T-cell (primary cell): ENCODE data around the gene SCLY. TPM values are rescaled to one million over a fixed set of nuclear protein-coding genes. Genes with fewer than 3 reads are reported as not detected.

Source experiments
- ATAC-seq, 4 experiments: fragments of 200-7000 bp in 3 of 4; fragments of 150-1000 bp in 1 of 4; cut with Tn5 transposase; replicated peaks in 1 of 4; 1 replicate in 3 of 4; 2 replicates in 1 of 4; pipeline ENCODE4 v1.10.0; 2021; ENCODE audit warnings: moderate library complexity in 3 of 4, mild to moderate bottlenecking in 2 of 4, moderate number of reproducible peaks in 1 of 4
- CTCF ChIA-PET, 2 donors: fragments of 300-600 bp; sonication (Branson Sonifier 250); formaldehyde crosslinking; loops; one replicate each; lab custom pipeline; 2022; ENCODE audit warnings: antibody characterized with exemption in 2 of 2; lab: Charles Lee
- POLR2A ChIA-PET, 2 donors: fragments of 300-600 bp; sonication (Branson Sonifier 250); formaldehyde crosslinking; loops; one replicate each; lab custom pipeline; 2022; ENCODE audit warnings: antibody characterized with exemption in 2 of 2; lab: Charles Lee
- DNase-seq, 35 experiments: peaks; one replicate each; pipeline versions ENCODE4 v3.0.0 to v3.0.0-alpha.2; 2013 to 2023
- H3K27ac ChIP-seq: one replicate; pipeline ENCODE4 v1.5.1; 2013; ENCODE audit warnings: low read length
- H3K27me3 ChIP-seq, 2 experiments: replicated peaks in 1 of 2; 1 replicate in 1 of 2; 2 replicates in 1 of 2; pipeline versions ENCODE4 v1.6.1 to v1.7.0; 2013; ENCODE audit warnings: low read length in 1 of 2, mixed read lengths in 1 of 2; ENCODE audit not compliant: control insufficient read depth in 2 of 2, insufficient read depth in 2 of 2; ENCODE audit errors: extremely low read depth in 1 of 2
- H3K36me3 ChIP-seq, 2 donors: 1 replicate in 1 of 2; 2 replicates in 1 of 2; pipeline versions ENCODE4 v1.6.1 to v1.7.0; 2013; ENCODE audit warnings: low read length in 1 of 2; ENCODE audit not compliant: control insufficient read depth in 2 of 2, insufficient read depth in 1 of 2; ENCODE audit errors: extremely low read depth in 1 of 2
- H3K4me1 ChIP-seq, 2 experiments: 1 replicate in 1 of 2; 2 replicates in 1 of 2; pipeline versions ENCODE4 v1.6.1 to v1.7.0; 2013; ENCODE audit warnings: low read length in 2 of 2, mixed read lengths in 1 of 2; ENCODE audit not compliant: insufficient read depth in 2 of 2, control insufficient read depth in 1 of 2; ENCODE audit errors: extremely low read depth in 1 of 2
- H3K4me3 ChIP-seq, 2 donors: 1 replicate in 1 of 2; 2 replicates in 1 of 2; pipeline versions ENCODE4 v1.5.1 to v1.7.0; 2013; ENCODE audit warnings: mild to moderate bottlenecking in 2 of 2, low read length in 1 of 2, moderate library complexity in 1 of 2; ENCODE audit not compliant: control insufficient read depth in 1 of 2; ENCODE audit errors: extremely low read depth in 1 of 2
- H3K9me3 ChIP-seq: 2 replicates; pipeline ENCODE4 v1.7.0; 2013
- H3K27ac Mint-ChIP-seq, 2 donors: one replicate each; pipeline ENCODE4 v1.8.0; 2020 to 2021; ENCODE audit warnings: mild to moderate bottlenecking in 2 of 2, mixed read lengths in 2 of 2
- H3K27me3 Mint-ChIP-seq, 2 donors: one replicate each; pipeline ENCODE4 v1.8.0; 2021 to 2022; ENCODE audit warnings: mixed read lengths in 2 of 2
- H3K36me3 Mint-ChIP-seq: one replicate; pipeline ENCODE4 v1.8.0; 2021; ENCODE audit warnings: mixed read lengths
- H3K4me1 Mint-ChIP-seq, 3 donors: one replicate each; pipeline ENCODE4 v1.8.0; 2020 to 2022; ENCODE audit warnings: mixed read lengths in 3 of 3, mild to moderate bottlenecking in 1 of 3
- H3K4me3 Mint-ChIP-seq, 3 donors: one replicate each; pipeline ENCODE4 v1.8.0; 2020 to 2022; ENCODE audit warnings: mild to moderate bottlenecking in 3 of 3, mixed read lengths in 3 of 3, moderate library complexity in 3 of 3
- H3K9me3 Mint-ChIP-seq, 3 donors: one replicate each; pipeline ENCODE4 v1.8.0; 2020 to 2022; ENCODE audit warnings: mixed read lengths in 3 of 3
- WGBS: methylation state at CpG from one replicate; pipeline ENCODE4 v1.1.5; 2013; ENCODE audit warnings: missing lambda C conversion rate; ENCODE audit not compliant: insufficient coverage; 5-methylcytosine and 5-hydroxymethylcytosine counted together
- total RNA-seq, 35 experiments: library from RNA in 6 of 35; stranded (reverse) in 6 of 35; fragments of 120-200 nt in 1 of 35; gene quantifications; one replicate each; pipeline versions ENCODE4 v1.2.1 to v1.2.4 and lab custom pipeline; 2013 to 2026

The SCLY gene
- total RNA-seq, 5 donors from 2014 or later (not counting 1 experiment from before 2014, with no cell fraction given): 19.2 to 30.0 (median 25.2) TPM

- H3K36me3 Mint-ChIP-seq: no peaks in the 10 kb centered on the region
- no peak for ATAC-seq
- no peaks in the 10 kb centered on the region for H3K9me3 Mint-ChIP-seq
- DNase-seq: no peak
- H3K27me3 Mint-ChIP-seq: no peaks in the 10 kb centered on the region
- no peaks in the 10 kb centered on the region for H3K4me1 Mint-ChIP-seq
- H3K4me3 Mint-ChIP-seq: no peak overlapping the region
- WGBS: 86% methylated on average over 10 of the region's 11 CpGs
- no peak overlapping the region for H3K27ac Mint-ChIP-seq
- no peak overlapping the region for H3K4me3 ChIP-seq
- H3K27ac ChIP-seq: no peak overlapping the region
- H3K9me3 ChIP-seq: no peaks in the 10 kb centered on the region
- H3K27me3 ChIP-seq: peaks cover 0 to 6% of the 10 kb centered on the region in 2 experiments
- ChIA-PET CTCF (no interaction called here), POLR2A (no interaction called here)
- peaks cover 0 to 3% of the 10 kb centered on the region in 2 experiments for H3K4me1 ChIP-seq
- H3K36me3 ChIP-seq: no peaks in the 10 kb centered on the region
Observed at GRCh38 chr2:238134393-238134785, 73.6 kb downstream of the SCLY start.

GRCh38 chr2:238135601-238136150, 74.9 kb downstream of the SCLY start:
- H3K4me3 ChIP-seq: no peak overlapping the region
- ChIA-PET CTCF (no interaction called here), POLR2A (no interaction called here)
- Mint-ChIP-seq H3K4me3 (no peak overlapping the region), H3K27ac (no peak overlapping the region), H3K4me1 (no peaks in the 10 kb centered on the region), H3K27me3 (no peaks in the 10 kb centered on the region), H3K9me3 (no peaks in the 10 kb centered on the region), H3K36me3 (no peaks in the 10 kb centered on the region)
- H3K27ac ChIP-seq: no peak overlapping the region
- peaks cover 0 to 5% of the 10 kb centered on the region in 2 experiments for H3K4me1 ChIP-seq
- 77% methylated on average over 3 of the region's 15 CpGs for WGBS
- DNase-seq: no peak
- ATAC-seq: no peak
- H3K9me3 ChIP-seq: no peaks in the 10 kb centered on the region
- H3K36me3 ChIP-seq: no peaks in the 10 kb centered on the region
- peaks cover 0 to 4% of the 10 kb centered on the region in 2 experiments for H3K27me3 ChIP-seq

- no peak overlapping the region for H3K27ac ChIP-seq
- Mint-ChIP-seq H3K36me3 (no peaks in the 10 kb centered on the region), H3K4me1 (peaks cover 5 to 7% (median 7%) of the 10 kb centered on the region in 3 donors), H3K4me3 (no peak overlapping the region), H3K9me3 (no peaks in the 10 kb centered on the region), H3K27ac (no peak overlapping the region), H3K27me3 (no peaks in the 10 kb centered on the region)
- no peaks in the 10 kb centered on the region for H3K36me3 ChIP-seq
- ChIA-PET POLR2A (no interaction called here), CTCF (interaction anchor here in 1 of 2 donors (1.2 kb wide), 1 partner anchor 624 kb away, joined by 12 read pairs; no protein-coding TSS in a partner anchor)
- ATAC-seq (no peak), DNase-seq (no peak)
- 81% methylated on average over 7 of the region's 14 CpGs for WGBS
- no peaks in the 10 kb centered on the region for H3K9me3 ChIP-seq
- H3K4me3 ChIP-seq: no peak overlapping the region
- H3K27me3 ChIP-seq: peaks cover 0 to 4% of the 10 kb centered on the region in 2 experiments
- peaks cover 0 to 13% of the 10 kb centered on the region in 2 experiments for H3K4me1 ChIP-seq
Observed at GRCh38 chr2:238136820-238137537, 76.2 kb downstream of the SCLY start.

- CTCF ChIA-PET: interaction anchor here in 1 of 2 donors (1.2 kb wide), 1 partner anchor 625 kb away, joined by 12 read pairs; no protein-coding TSS in a partner anchor
- no peak overlapping the region for H3K27ac Mint-ChIP-seq
- no peak for ATAC-seq
- Histone ChIP-seq H3K4me3 (no peak overlapping the region), H3K27ac (no peak overlapping the region), H3K36me3 (no peaks in the 10 kb centered on the region), H3K4me1 (peaks cover 0 to 14% of the 10 kb centered on the region in 2 experiments), H3K27me3 (peaks cover 0 to 2% of the 10 kb centered on the region in 2 experiments), H3K9me3 (no peaks in the 10 kb centered on the region)
- no peaks in the 10 kb centered on the region for H3K27me3 Mint-ChIP-seq
- no peak for DNase-seq
- no peaks in the 10 kb centered on the region for H3K36me3 Mint-ChIP-seq
- WGBS: 82% methylated on average over 10 of the region's 13 CpGs
- H3K9me3 Mint-ChIP-seq: no peaks in the 10 kb centered on the region
- H3K4me3 Mint-ChIP-seq: no peak overlapping the region
- H3K4me1 Mint-ChIP-seq: peaks cover 6 to 9% (median 8%) of the 10 kb centered on the region in 3 donors
- POLR2A ChIA-PET: no interaction called here
Observed at GRCh38 chr2:238137885-238138284, 77.1 kb downstream of the SCLY start.

GRCh38 chr2:238138331-238139195, 77.8 kb downstream of the SCLY start, which contains the start of gene KLHL30:
Gene KLHL30 (plus strand): TSS chr2:238138668. CDS start chr2:238140755, 2,087 bp downstream.
- DNase-seq (no peak), ATAC-seq (no peak)
- Histone ChIP-seq H3K4me1 (peaks cover 0 to 14% of the 10 kb centered on the region in 2 experiments), H3K4me3 (no peak within 1 kb of the TSS), H3K9me3 (no peaks in the 10 kb centered on the region), H3K36me3 (no peaks in the 10 kb centered on the region), H3K27ac (no peak within 1 kb of the TSS), H3K27me3 (peaks cover 0 to 2% of the 10 kb centered on the region in 2 experiments)
- Mint-ChIP-seq H3K4me3 (no peak within 1 kb of the TSS), H3K9me3 (no peaks in the 10 kb centered on the region), H3K27me3 (no peaks in the 10 kb centered on the region), H3K27ac (no peak within 1 kb of the TSS), H3K4me1 (peaks cover 6 to 9% (median 8%) of the 10 kb centered on the region in 3 donors), H3K36me3 (no peaks in the 10 kb centered on the region)
- 77% methylated on average over 13 of the region's 22 CpGs for WGBS
- CTCF ChIA-PET: interaction anchor here in 1 of 2 donors (0.8 kb wide), 1 partner anchor 23 kb away, joined by 3 read pairs; no protein-coding TSS in a partner anchor
- POLR2A ChIA-PET: no interaction called here
